ENCODE data around the gene NCF4.

The NCF4 gene

GRCh38 chr22:36838119-36839030, 22.4 kb upstream of the NCF4 start:
- DNase-seq (ENCODE audit: low spot score), result no peak

- DNase-seq (ENCODE audit: low spot score), result peak; percentile 37
Measured at GRCh38 chr22:36839356-36840073, 21.3 kb upstream of the NCF4 start.

GRCh38 chr22:36840106-36840505, 20.7 kb upstream of the NCF4 start:
- no peak for DNase-seq (ENCODE audit: low spot score)

GRCh38 chr22:36846271-36846670, 14.5 kb upstream of the NCF4 start:
- DNase-seq (ENCODE audit: low spot score), result no peak

GRCh38 chr22:36846949-36847348, 13.9 kb upstream of the NCF4 start:
- DNase-seq (ENCODE audit: low spot score), result no peak

GRCh38 chr22:36850056-36850455, 10.8 kb upstream of the NCF4 start:
- no peak for DNase-seq (ENCODE audit: low spot score)

- DNase-seq (ENCODE audit: low spot score), result no peak
Measured at GRCh38 chr22:36850682-36851081, 10.1 kb upstream of the NCF4 start.

- DNase-seq (ENCODE audit: low spot score), result no peak
Measured at GRCh38 chr22:36852056-36852973, 8.5 kb upstream of the NCF4 start.

GRCh38 chr22:36853407-36854099, 7.3 kb upstream of the NCF4 start:
- peak; percentile 55 for DNase-seq (ENCODE audit: low spot score)

GRCh38 chr22:36855478-36855877, 5.3 kb upstream of the NCF4 start:
- no peak for DNase-seq (ENCODE audit: low spot score)

- peak; percentile 81 for DNase-seq (ENCODE audit: low spot score)
Measured at GRCh38 chr22:36856121-36856791, 4.5 kb upstream of the NCF4 start.

- DNase-seq (ENCODE audit: low spot score), result no peak
Measured at GRCh38 chr22:36856792-36857135, 4.0 kb upstream of the NCF4 start.

GRCh38 chr22:36858156-36858555, 2.6 kb upstream of the NCF4 start:
- DNase-seq (ENCODE audit: low spot score), result no peak

GRCh38 chr22:36858966-36859365, 1.8 kb upstream of the NCF4 start:
- no peak for DNase-seq (ENCODE audit: low spot score)

- no peak for DNase-seq (ENCODE audit: low spot score)
Measured at GRCh38 chr22:36860017-36860416, 789 bp upstream of the NCF4 start.

- DNase-seq (ENCODE audit: low spot score), result no peak
Measured at GRCh38 chr22:36860438-36860820, 377 bp upstream of the NCF4 start.

- DNase-seq (ENCODE audit: low spot score), result no peak
Measured at GRCh38 chr22:36862251-36863242, 1.7 kb downstream of the NCF4 start.

GRCh38 chr22:36863281-36863680, 2.5 kb downstream of the NCF4 start:
- DNase-seq (ENCODE audit: low spot score), result no peak

GRCh38 chr22:36863979-36864378, 3.2 kb downstream of the NCF4 start:
- DNase-seq (ENCODE audit: low spot score), result no peak
